NT2/D1 (cell line): ENCODE data around the gene CRISP1.

Experiments used
- DNase-seq: peaks from one replicate; pipeline ENCODE4 v3.0.0-alpha.2; 2011; ENCODE audit warnings: low read depth, low spot score
- H3K27me3 ChIP-seq: 2 replicates; pipeline ENCODE4 v1.6.0; 2011; ENCODE audit warnings: mild to moderate bottlenecking; ENCODE audit not compliant: insufficient read length, insufficient read depth
- H3K36me3 ChIP-seq: 2 replicates; pipeline ENCODE4 v1.6.1; 2011; ENCODE audit warnings: mild to moderate bottlenecking, low read length, mixed read lengths; ENCODE audit not compliant: insufficient read depth, insufficient read length
- H3K4me1 ChIP-seq: 2 replicates; pipeline ENCODE4 v1.5.1; 2011; ENCODE audit not compliant: insufficient read depth, insufficient read length
- H3K4me3 ChIP-seq: 2 replicates; pipeline ENCODE4 v1.5.1; 2011; ENCODE audit warnings: low read depth; ENCODE audit not compliant: insufficient read length
- H3K9ac ChIP-seq: 2 replicates; pipeline ENCODE4 v1.6.0; 2011; ENCODE audit warnings: low read depth; ENCODE audit not compliant: insufficient read length
- H3K9me3 ChIP-seq: 2 replicates; pipeline ENCODE4 v1.5.1; 2011; ENCODE audit warnings: mild to moderate bottlenecking, low read length; ENCODE audit not compliant: insufficient read depth
- SUZ12 ChIP-seq: IDR thresholded peaks from 2 replicates; pipeline ENCODE4 v1.6.1; 2011; ENCODE audit not compliant: insufficient read length, insufficient read depth; ENCODE audit errors: extremely low read depth
- YY1 ChIP-seq: IDR thresholded peaks from 2 replicates; pipeline ENCODE4 v1.6.1; 2011; ENCODE audit not compliant: insufficient read length, insufficient read depth
- ZNF274 ChIP-seq: IDR thresholded peaks from 2 replicates; pipeline ENCODE4 v1.6.1; 2011; ENCODE audit warnings: mild to moderate bottlenecking, low read depth, low read length

The CRISP1 gene, protein sequence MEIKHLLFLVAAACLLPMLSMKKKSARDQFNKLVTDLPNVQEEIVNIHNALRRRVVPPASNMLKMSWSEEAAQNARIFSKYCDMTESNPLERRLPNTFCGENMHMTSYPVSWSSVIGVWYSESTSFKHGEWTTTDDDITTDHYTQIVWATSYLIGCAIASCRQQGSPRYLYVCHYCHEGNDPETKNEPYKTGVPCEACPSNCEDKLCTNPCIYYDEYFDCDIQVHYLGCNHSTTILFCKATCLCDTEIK

DNA sequence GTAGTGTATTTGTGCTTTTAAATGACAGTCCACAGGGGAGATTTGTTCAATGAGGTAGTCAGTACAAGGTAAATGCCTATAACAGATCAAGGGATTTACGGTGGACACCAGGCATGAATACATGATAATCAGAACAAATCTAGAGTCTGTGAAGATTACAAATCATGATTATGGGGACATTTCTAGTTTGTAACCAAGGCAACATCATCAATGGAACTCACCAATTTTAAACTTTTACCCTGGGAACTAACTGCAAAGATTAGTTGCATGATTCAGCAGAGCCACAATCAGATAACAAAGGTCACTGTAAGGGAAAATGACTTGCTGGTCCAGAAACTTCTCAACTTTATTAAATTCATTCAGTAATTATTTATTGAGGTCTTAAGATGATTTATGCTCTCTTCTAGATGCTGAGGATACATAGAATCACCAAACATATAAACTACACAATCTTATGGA lies at the start of gene CRISP1:
Gene CRISP1, minus strand, starts transcription at position 51 of the 459 bp plus-strand sequence. CDS start 9,135 bp downstream, outside the sequence.
- no peaks in the 10 kb centered on the region for H3K4me1 ChIP-seq
- no peak within 1 kb of the TSS for H3K9ac ChIP-seq
- no peaks in the 10 kb centered on the region for H3K36me3 ChIP-seq
- DNase-seq: no peak
- no peaks in the 10 kb centered on the region for H3K27me3 ChIP-seq
- no peaks in the 10 kb centered on the region for H3K9me3 ChIP-seq
- TF ChIP-seq SUZ12 (no peak), YY1 (no peak), ZNF274 (no peak)
- H3K4me3 ChIP-seq: no peak within 1 kb of the TSS

DNA sequence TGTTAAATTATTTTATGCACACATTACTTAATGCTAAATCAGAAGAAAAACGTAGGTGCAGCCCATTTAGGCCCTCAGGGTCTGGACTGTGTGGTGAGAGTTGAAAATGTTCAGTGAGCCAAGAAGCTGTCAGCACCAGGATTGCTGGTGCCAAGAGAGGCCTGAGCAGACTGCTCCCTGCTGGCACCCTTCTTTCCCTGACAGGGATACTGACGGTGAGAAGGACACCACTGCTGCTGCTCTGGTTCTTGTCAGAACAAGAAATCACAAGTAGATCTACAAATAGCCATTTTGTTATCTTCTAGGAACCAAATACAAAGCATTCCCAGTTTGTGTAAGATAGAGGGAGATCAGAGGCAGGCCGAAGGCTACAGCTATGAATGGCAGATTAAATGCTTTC lies 48.7 kb upstream of the CRISP1 start:
- H3K9ac ChIP-seq: no peak overlapping the region
- DNase-seq: no peak
- no peaks in the 10 kb centered on the region; the same call in 1 of the 2 replicates for H3K9me3 ChIP-seq
- no peaks in the 10 kb centered on the region for H3K36me3 ChIP-seq
- no peaks in the 10 kb centered on the region for H3K4me1 ChIP-seq
- H3K27me3 ChIP-seq: no peaks in the 10 kb centered on the region
- TF ChIP-seq ZNF274 (no peak), YY1 (no peak), SUZ12 (no peak)
- H3K4me3 ChIP-seq: no peak overlapping the region

DNA sequence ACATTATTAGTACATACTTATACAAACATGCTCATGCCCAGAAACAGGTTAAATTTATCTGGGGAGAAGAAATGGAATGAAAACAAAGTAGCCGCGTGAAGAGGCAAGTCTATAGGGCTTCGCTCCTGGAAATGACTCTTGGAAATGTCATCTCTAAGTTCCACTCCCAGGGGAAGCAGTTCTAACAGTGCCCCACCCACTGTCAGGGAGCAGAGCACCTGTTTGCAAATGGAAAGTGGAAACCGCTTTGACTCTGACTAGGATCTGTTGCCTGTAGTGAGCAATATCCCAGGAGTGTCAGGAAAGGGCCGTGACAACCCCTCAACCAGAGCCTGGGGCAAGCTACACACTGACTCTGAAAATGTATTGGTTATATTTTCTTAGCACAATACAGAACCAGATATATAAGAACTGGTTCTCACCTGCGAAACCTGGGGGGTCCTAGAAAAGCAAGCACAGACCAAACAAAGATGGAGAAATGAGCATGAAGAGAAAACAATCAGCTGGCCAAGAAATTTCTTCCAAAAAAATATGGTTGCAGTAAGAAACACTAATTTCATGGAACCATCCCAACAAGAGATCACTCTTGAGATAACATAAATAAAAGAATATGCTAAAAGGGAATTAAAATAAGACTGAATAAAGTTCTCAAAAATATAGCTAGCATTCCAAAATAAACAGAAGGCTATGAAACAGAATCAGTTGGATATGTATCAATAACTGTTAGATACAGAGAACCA lies 47.5 kb upstream of the CRISP1 start:
- no peak overlapping the region for H3K4me3 ChIP-seq
- TF ChIP-seq ZNF274: no peak
- TF ChIP-seq SUZ12: no peak
- no peak for TF ChIP-seq YY1
- no peak overlapping the region for H3K9ac ChIP-seq
- DNase-seq: no peak
- no peaks in the 10 kb centered on the region for H3K4me1 ChIP-seq
- H3K9me3 ChIP-seq: no peaks in the 10 kb centered on the region; the same call in 1 of the 2 replicates
- no peaks in the 10 kb centered on the region for H3K27me3 ChIP-seq
- H3K36me3 ChIP-seq: no peaks in the 10 kb centered on the region

DNA sequence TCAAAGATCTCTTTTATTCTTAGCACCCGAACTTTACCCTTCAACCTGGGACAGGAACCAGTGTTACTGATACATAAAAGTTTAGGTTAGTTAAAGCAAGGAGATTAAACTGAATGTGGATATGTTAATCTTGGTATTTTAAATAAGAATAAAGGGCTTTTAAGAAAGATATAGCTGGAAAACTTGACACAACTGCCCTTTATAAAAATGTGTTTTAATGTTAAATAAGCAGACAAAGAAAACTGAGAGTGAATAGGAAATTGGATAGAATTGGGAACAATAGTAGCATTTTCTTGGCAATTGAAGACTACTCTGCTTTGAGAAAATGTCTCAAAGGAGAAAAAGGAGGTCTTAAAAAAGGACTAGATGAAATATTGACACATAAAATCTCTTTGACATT lies 45.9 kb upstream of the CRISP1 start:
- H3K4me1 ChIP-seq: no peaks in the 10 kb centered on the region
- no peaks in the 10 kb centered on the region; the same call in 1 of the 2 replicates for H3K9me3 ChIP-seq
- no peak overlapping the region for H3K9ac ChIP-seq
- DNase-seq: no peak
- no peak for TF ChIP-seq SUZ12
- TF ChIP-seq ZNF274: no peak
- H3K4me3 ChIP-seq: no peak overlapping the region
- H3K27me3 ChIP-seq: no peaks in the 10 kb centered on the region
- no peaks in the 10 kb centered on the region for H3K36me3 ChIP-seq

DNA sequence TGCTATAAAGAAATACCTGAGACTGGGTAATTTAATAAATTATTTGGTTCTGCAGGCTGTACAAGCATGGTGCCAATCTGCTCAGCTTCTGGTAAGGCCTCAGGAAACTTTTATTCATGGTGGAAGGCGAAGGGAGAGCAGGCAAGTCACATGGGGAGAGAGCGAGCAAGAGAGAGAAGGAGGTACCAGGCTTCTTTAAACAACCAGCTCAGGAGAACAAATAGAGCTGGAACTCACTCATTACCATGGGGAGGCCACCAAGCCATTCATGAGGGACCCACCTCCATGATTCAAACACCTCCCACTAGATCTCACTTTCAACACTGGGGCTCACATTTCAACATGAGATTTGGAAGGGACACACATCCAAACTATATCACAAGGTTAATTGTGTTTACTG lies 44.9 kb upstream of the CRISP1 start:
- Histone ChIP-seq H3K9ac (no peak overlapping the region), H3K27me3 (no peaks in the 10 kb centered on the region), H3K36me3 (no peaks in the 10 kb centered on the region), H3K9me3 (no peaks in the 10 kb centered on the region; the same call in 1 of the 2 replicates), H3K4me3 (no peak overlapping the region), H3K4me1 (no peaks in the 10 kb centered on the region)
- TF ChIP-seq ZNF274 (no peak), YY1 (no peak), SUZ12 (no peak)
- no peak for DNase-seq

DNA sequence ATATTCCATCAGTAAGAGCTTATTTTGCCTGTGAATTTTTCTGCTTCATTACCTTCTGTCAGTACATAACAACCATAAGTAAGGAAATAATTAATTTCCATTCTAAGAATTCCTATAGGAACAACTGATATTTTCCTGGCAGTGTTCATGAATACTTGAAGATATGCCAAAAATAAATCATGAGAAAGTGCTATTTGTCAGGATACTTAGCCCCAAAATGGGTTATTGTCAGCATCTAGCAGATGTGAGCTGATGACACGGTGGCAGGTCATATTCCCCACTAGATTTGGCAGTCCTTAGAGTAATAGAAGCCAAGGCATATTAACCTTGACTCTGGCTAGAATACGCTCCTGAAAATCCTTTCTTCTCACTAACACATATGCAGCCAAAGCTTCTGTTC lies 43.2 kb upstream of the CRISP1 start:
- H3K9me3 ChIP-seq: no peaks in the 10 kb centered on the region; the same call in 1 of the 2 replicates
- no peaks in the 10 kb centered on the region for H3K36me3 ChIP-seq
- no peaks in the 10 kb centered on the region for H3K27me3 ChIP-seq
- DNase-seq: no peak
- no peak overlapping the region for H3K4me3 ChIP-seq
- H3K9ac ChIP-seq: no peak overlapping the region
- TF ChIP-seq YY1 (no peak), ZNF274 (no peak)
- no peaks in the 10 kb centered on the region for H3K4me1 ChIP-seq

DNA sequence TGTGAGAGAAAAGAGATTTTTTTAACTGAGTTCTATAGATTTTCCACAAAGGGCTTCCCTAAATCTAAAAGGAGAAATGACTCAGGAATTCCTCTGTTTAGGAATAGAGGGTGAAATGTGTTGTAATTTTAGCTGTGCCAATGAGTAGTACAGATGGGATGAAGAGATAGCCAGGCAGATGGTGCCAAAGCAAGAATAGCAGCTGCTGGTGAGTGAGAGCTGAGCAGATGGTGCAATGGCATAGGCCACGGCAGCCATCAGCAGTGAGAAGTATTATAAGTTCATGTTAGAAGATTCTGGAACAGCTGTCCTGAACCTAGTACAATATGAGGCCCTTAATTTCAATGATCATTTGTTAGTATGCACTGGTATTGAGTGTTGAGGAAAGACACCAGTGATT lies 40.2 kb upstream of the CRISP1 start:
- no peak for DNase-seq

More for the DNA sequence above, 40.2 kb upstream of the CRISP1 start:
- Histone ChIP-seq H3K9ac (no peak overlapping the region), H3K36me3 (no peaks in the 10 kb centered on the region), H3K9me3 (no peaks in the 10 kb centered on the region; the same call in 1 of the 2 replicates), H3K27me3 (no peaks in the 10 kb centered on the region), H3K4me1 (no peaks in the 10 kb centered on the region), H3K4me3 (no peak overlapping the region)
- TF ChIP-seq ZNF274: no peak
- no peak for TF ChIP-seq SUZ12
- TF ChIP-seq YY1: no peak
